ENCODE results near the gene LRIG1. TPM values are rescaled to one million over a fixed set of nuclear protein-coding genes. Genes with fewer than 3 reads are reported as not detected.

The LRIG1 gene
- total RNA-seq, 1 donor from 2014 or later, result 111 TPM

- H3K27ac Mint-ChIP-seq (ENCODE audit: unreplicated experiment), result peak overlapping the region; percentile 38
- TF ChIP-seq CTCF (IDR thresholded peaks at IDR 0.05), result no peak
- H3K9me3 Mint-ChIP-seq (ENCODE audit: low read depth), result no peaks in the 10 kb centered on the region
- no peak for DNase-seq (ENCODE audit: low spot score)
- H3K27me3 Mint-ChIP-seq (ENCODE audit: low read depth), result no peaks in the 10 kb centered on the region
- H3K4me3 Mint-ChIP-seq (ENCODE audit: unreplicated experiment), result no peak overlapping the region
- peaks cover 11% of the 10 kb centered on the region for H3K36me3 Mint-ChIP-seq (ENCODE audit: low read depth)
- peaks cover 75% of the 10 kb centered on the region for H3K4me1 Mint-ChIP-seq (ENCODE audit: low read depth)
Measured at GRCh38 chr3:66451766-66452165, 49.1 kb downstream of the LRIG1 start.

DNA sequence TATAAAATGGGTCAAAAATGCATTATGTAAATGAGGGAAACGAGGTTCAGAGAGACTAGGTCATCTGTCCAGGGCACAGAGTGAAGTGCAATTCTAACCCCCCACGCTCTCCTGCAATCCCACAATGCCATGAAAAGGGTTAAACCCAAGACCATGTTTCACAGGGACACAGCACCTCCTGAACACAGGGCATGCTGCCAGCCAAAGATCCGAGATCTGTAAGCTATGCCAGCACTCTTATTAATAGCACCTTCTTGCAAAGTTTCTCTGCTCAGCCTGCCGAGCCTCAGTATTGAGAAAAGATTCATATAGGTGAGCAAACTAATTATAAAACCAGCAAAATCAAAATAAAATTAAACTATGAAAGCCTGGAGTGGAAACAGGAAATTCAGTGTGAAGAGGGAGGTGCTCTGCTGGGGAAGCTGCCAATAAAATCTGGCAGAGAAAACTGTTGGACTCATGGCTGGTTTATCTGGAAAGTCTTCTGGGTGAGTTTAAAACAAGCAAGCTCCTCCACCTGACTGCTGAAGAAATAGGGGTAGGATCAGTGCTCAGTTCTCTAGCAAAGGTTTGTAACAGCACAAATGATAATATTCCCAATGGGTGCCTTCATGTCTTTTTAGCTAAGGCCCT, 50.3 kb downstream of the LRIG1 start:
- H3K36me3 Mint-ChIP-seq (ENCODE audit: low read depth), result peaks cover 8% of the 10 kb centered on the region
- H3K4me3 Mint-ChIP-seq (ENCODE audit: unreplicated experiment), result peak overlapping the region; percentile 26
- no peak for DNase-seq (ENCODE audit: low spot score)
- no peak for TF ChIP-seq CTCF (IDR thresholded peaks at IDR 0.05)
- H3K4me1 Mint-ChIP-seq (ENCODE audit: low read depth), result peaks cover 71% of the 10 kb centered on the region
- H3K27ac Mint-ChIP-seq (ENCODE audit: unreplicated experiment), result peak overlapping the region; percentile 71
- H3K27me3 Mint-ChIP-seq (ENCODE audit: low read depth), result no peaks in the 10 kb centered on the region
- H3K9me3 Mint-ChIP-seq (ENCODE audit: low read depth), result no peaks in the 10 kb centered on the region

GRCh38 chr3:66449411-66449974, 51.3 kb downstream of the LRIG1 start:
- H3K27me3 Mint-ChIP-seq (ENCODE audit: low read depth), result no peaks in the 10 kb centered on the region
- DNase-seq (ENCODE audit: low spot score), result no peak
- peaks cover 72% of the 10 kb centered on the region for H3K4me1 Mint-ChIP-seq (ENCODE audit: low read depth)
- no peak overlapping the region for H3K4me3 Mint-ChIP-seq (ENCODE audit: unreplicated experiment)
- peaks cover 8% of the 10 kb centered on the region for H3K36me3 Mint-ChIP-seq (ENCODE audit: low read depth)
- H3K9me3 Mint-ChIP-seq (ENCODE audit: low read depth), result no peaks in the 10 kb centered on the region
- peak overlapping the region; percentile 71 for H3K27ac Mint-ChIP-seq (ENCODE audit: unreplicated experiment)
- no peak for TF ChIP-seq CTCF (IDR thresholded peaks at IDR 0.05)

- Mint-ChIP-seq H3K9me3 (ENCODE audit: low read depth) (no peaks in the 10 kb centered on the region), H3K36me3 (ENCODE audit: low read depth) (peaks cover 4% of the 10 kb centered on the region)
Measured at GRCh38 chr3:66444146-66444644, 56.6 kb downstream of the LRIG1 start.

More at GRCh38 chr3:66444146-66444644, 56.6 kb downstream of the LRIG1 start:
- Mint-ChIP-seq H3K4me1 (ENCODE audit: low read depth) (peaks cover 69% of the 10 kb centered on the region), H3K4me3 (ENCODE audit: unreplicated experiment) (no peak overlapping the region), H3K27me3 (ENCODE audit: low read depth) (no peaks in the 10 kb centered on the region), H3K27ac (ENCODE audit: unreplicated experiment) (peak overlapping the region; percentile 98)
- DNase-seq (ENCODE audit: low spot score), result no peak
- TF ChIP-seq CTCF (IDR thresholded peaks at IDR 0.05), result no peak
